HG03095 (cell line): ENCODE data around the gene OR2W3.

ENCODE experiments used
- ATAC-seq: cut with Tn5 transposase; IDR thresholded peaks from one replicate; pipeline ENCODE4 v1.9.1; 2021; ENCODE audit warnings: moderate library complexity; ENCODE audit not compliant: unreplicated experiment

OR2W3 gene

GRCh38 chr1:247895163-247895637, at the start of gene OR2W3:
Gene OR2W3 (plus strand): TSS chr1:247895587. CDS start chr1:247895587, 0 bp downstream.
- ATAC-seq = no peak

- no peak for ATAC-seq
These were observed 49.7 kb upstream of the OR2W3 start for GRCh38 chr1:247845693-247846017.

GRCh38 chr1:247848346-247848745, 47.0 kb upstream of the OR2W3 start:
- ATAC-seq = no peak

- ATAC-seq = no peak
These were observed 45.8 kb upstream of the OR2W3 start for GRCh38 chr1:247849616-247850015.

GRCh38 chr1:247854899-247855545, 40.4 kb upstream of the OR2W3 start:
- ATAC-seq = no peak

- ATAC-seq = no peak
These were observed 39.5 kb upstream of the OR2W3 start for GRCh38 chr1:247855911-247856310.

GRCh38 chr1:247857069-247857984, 38.1 kb upstream of the OR2W3 start, which contains the start of gene TRIM58:
Gene TRIM58 (plus strand): TSS chr1:247857187. CDS start chr1:247857247, 60 bp downstream.
- ATAC-seq = no peak

GRCh38 chr1:247857985-247858619, 37.3 kb upstream of the OR2W3 start:
- no peak for ATAC-seq

GRCh38 chr1:247862756-247863155, 32.6 kb upstream of the OR2W3 start:
- no peak for ATAC-seq

GRCh38 chr1:247864644-247865043, 30.7 kb upstream of the OR2W3 start:
- no peak for ATAC-seq

GRCh38 chr1:247865416-247865815, 30.0 kb upstream of the OR2W3 start:
- ATAC-seq = no peak

GRCh38 chr1:247883346-247883745, 12.0 kb upstream of the OR2W3 start:
- no peak for ATAC-seq

GRCh38 chr1:247884797-247885413, 10.5 kb upstream of the OR2W3 start:
- no peak for ATAC-seq

- no peak for ATAC-seq
These were observed 589 bp downstream of the OR2W3 start for GRCh38 chr1:247895976-247896375.

- no peak for ATAC-seq
These were observed 8.7 kb downstream of the OR2W3 start for GRCh38 chr1:247904122-247904521.

GRCh38 chr1:247905181-247905580, 9.8 kb downstream of the OR2W3 start:
- no peak for ATAC-seq

GRCh38 chr1:247905910-247906503, 10.6 kb downstream of the OR2W3 start:
- no peak for ATAC-seq

- no peak for ATAC-seq
These were observed 11.2 kb downstream of the OR2W3 start for GRCh38 chr1:247906504-247907047.

- ATAC-seq = no peak
These were observed 13.4 kb downstream of the OR2W3 start for GRCh38 chr1:247908766-247909165.

- no peak for ATAC-seq
These were observed 18.4 kb downstream of the OR2W3 start for GRCh38 chr1:247913786-247914185.
